MG63 (cell line): Measurements from ENCODE around the gene RAB4B. TPM values are rescaled to one million over a fixed set of nuclear protein-coding genes. Genes with fewer than 3 reads are reported as not detected.
"Not testable (repeated sequence)": the region's sequence is repeated elsewhere in the genome, so short reads cannot be mapped to it uniquely, and the experiment has no call there.

Experiments
- DNase-seq: peaks from one replicate; pipeline ENCODE4 v3.0.0-alpha.2; 2020
- H3K27me3 ChIP-seq: fragments of 250-450 bp; sonication (Bioruptor Pico); 2 replicates; pipeline ENCODE4 v1.5.1; 2020; ENCODE audit warnings: mild to moderate bottlenecking, moderate library complexity
- H3K36me3 ChIP-seq: fragments of 250-450 bp; sonication (Bioruptor Pico); 2 replicates; pipeline ENCODE4 v1.5.1; 2020; ENCODE audit warnings: mild to moderate bottlenecking, moderate library complexity
- H3K4me3 ChIP-seq: fragments of 250-450 bp; sonication (Bioruptor Pico); 2 replicates; pipeline ENCODE4 v1.5.1; 2020; ENCODE audit warnings: mild to moderate bottlenecking, moderate library complexity
- H3K9me3 ChIP-seq: fragments of 250-450 bp; sonication (Bioruptor Pico); 2 replicates; pipeline ENCODE4 v1.5.1; 2020; ENCODE audit warnings: mild to moderate bottlenecking, moderate library complexity
- total RNA-seq: library from RNA; depleted of rRNA; stranded (reverse); fragments of >200 nt; shearing (Covaris generic); gene quantifications from 2 replicates; pipeline ENCODE4 v1.2.3, GENCODE V29; 2014; ENCODE audit warnings: low replicate concordance

RAB4B gene
- total RNA-seq, 1 experiment from 2014 or later, result 41.2 TPM

GRCh38 chr19:40805258-40805868 is 27.3 kb downstream of the RAB4B start:
- Histone ChIP-seq H3K9me3 (no peaks in the 10 kb centered on the region), H3K36me3 (peaks cover 96% of the 10 kb centered on the region), H3K4me3 (no peak overlapping the region), H3K27me3 (no peaks in the 10 kb centered on the region)
- no peak for DNase-seq

GRCh38 chr19:40806423-40807146 is 28.5 kb downstream of the RAB4B start:
- Histone ChIP-seq H3K36me3 (peaks cover 84% of the 10 kb centered on the region), H3K27me3 (no peaks in the 10 kb centered on the region), H3K4me3 (no peak overlapping the region), H3K9me3 (no peaks in the 10 kb centered on the region)
- peak; percentile 58 for DNase-seq

- Histone ChIP-seq H3K36me3 (peaks cover 76% of the 10 kb centered on the region), H3K27me3 (no peaks in the 10 kb centered on the region), H3K4me3 (no peak overlapping the region), H3K9me3 (no peaks in the 10 kb centered on the region)
- DNase-seq, result no peak
These were observed 29.3 kb downstream of the RAB4B start for GRCh38 chr19:40807147-40808020.

- Histone ChIP-seq H3K27me3 (no peaks in the 10 kb centered on the region), H3K36me3 (peaks cover 70% of the 10 kb centered on the region), H3K9me3 (no peaks in the 10 kb centered on the region), H3K4me3 (no peak overlapping the region)
- no peak for DNase-seq
These were observed 29.9 kb downstream of the RAB4B start for GRCh38 chr19:40808021-40808325.

- no peaks in the 10 kb centered on the region for H3K27me3 ChIP-seq
- no peaks in the 10 kb centered on the region for H3K9me3 ChIP-seq
- H3K36me3 ChIP-seq, result peaks cover 65% of the 10 kb centered on the region
- DNase-seq, result no peak
- no peak overlapping the region for H3K4me3 ChIP-seq
These were observed 30.4 kb downstream of the RAB4B start for GRCh38 chr19:40808497-40808896.

GRCh38 chr19:40809358-40810086 is 31.5 kb downstream of the RAB4B start:
- H3K4me3 ChIP-seq, result no peak overlapping the region
- no peaks in the 10 kb centered on the region for H3K9me3 ChIP-seq
- H3K36me3 ChIP-seq, result peaks cover 54% of the 10 kb centered on the region
- no peak for DNase-seq
- no peaks in the 10 kb centered on the region for H3K27me3 ChIP-seq

- Histone ChIP-seq H3K9me3 (no peaks in the 10 kb centered on the region), H3K4me3 (peak overlapping the region; percentile 27; the same call in 1 of the 2 replicates), H3K27me3 (no peaks in the 10 kb centered on the region), H3K36me3 (peaks cover 48% of the 10 kb centered on the region)
- DNase-seq, result no peak
These were observed 32.1 kb downstream of the RAB4B start for GRCh38 chr19:40810160-40810559.

GRCh38 chr19:40810649-40811408 is 32.8 kb downstream of the RAB4B start:
- H3K9me3 ChIP-seq, H3K27me3 ChIP-seq: not testable (repeated sequence)
- Histone ChIP-seq H3K4me3 (peak overlapping the region; percentile 27; the same call in 1 of the 2 replicates), H3K36me3 (peaks cover 41% of the 10 kb centered on the region)
- peak; percentile 72 for DNase-seq

GRCh38 chr19:40811478-40812341 is 33.7 kb downstream of the RAB4B start:
- Histone ChIP-seq H3K27me3 (no peaks in the 10 kb centered on the region), H3K4me3 (no peak overlapping the region), H3K9me3 (no peaks in the 10 kb centered on the region), H3K36me3 (peaks cover 34% of the 10 kb centered on the region)
- no peak for DNase-seq

GRCh38 chr19:40812571-40812970 is 34.5 kb downstream of the RAB4B start:
- H3K27me3 ChIP-seq, H3K9me3 ChIP-seq, DNase-seq, H3K4me3 ChIP-seq: not testable (repeated sequence)
- peaks cover 26% of the 10 kb centered on the region for H3K36me3 ChIP-seq

- peak; percentile 39 for DNase-seq
- no peaks in the 10 kb centered on the region for H3K9me3 ChIP-seq
- H3K4me3 ChIP-seq, result no peak overlapping the region
- H3K36me3 ChIP-seq, result peaks cover 20% of the 10 kb centered on the region
- no peaks in the 10 kb centered on the region for H3K27me3 ChIP-seq
These were observed 35.1 kb downstream of the RAB4B start for GRCh38 chr19:40813182-40813581.

- H3K36me3 ChIP-seq, result no peaks in the 10 kb centered on the region
- no peaks in the 10 kb centered on the region for H3K27me3 ChIP-seq
- H3K9me3 ChIP-seq, result no peaks in the 10 kb centered on the region
- DNase-seq, result no peak
- H3K4me3 ChIP-seq, result no peak overlapping the region
These were observed 37.2 kb downstream of the RAB4B start for GRCh38 chr19:40815223-40815622.

- not testable (repeated sequence) for H3K36me3 ChIP-seq, DNase-seq, H3K27me3 ChIP-seq, H3K9me3 ChIP-seq, H3K4me3 ChIP-seq
These were observed 40.7 kb downstream of the RAB4B start for GRCh38 chr19:40818480-40819399.

GRCh38 chr19:40819479-40820234 is 41.6 kb downstream of the RAB4B start:
- DNase-seq, result not testable (repeated sequence)

More at GRCh38 chr19:40819479-40820234, 41.6 kb downstream of the RAB4B start:
- H3K36me3 ChIP-seq, H3K4me3 ChIP-seq, H3K9me3 ChIP-seq, H3K27me3 ChIP-seq: not testable (repeated sequence)
